ENCODE measurements around the gene SYT17.

SYT17 gene

GRCh38 chr16:19307587-19308241 is 139.7 kb downstream of the SYT17 start:
- no peak for DNase-seq

DNA sequence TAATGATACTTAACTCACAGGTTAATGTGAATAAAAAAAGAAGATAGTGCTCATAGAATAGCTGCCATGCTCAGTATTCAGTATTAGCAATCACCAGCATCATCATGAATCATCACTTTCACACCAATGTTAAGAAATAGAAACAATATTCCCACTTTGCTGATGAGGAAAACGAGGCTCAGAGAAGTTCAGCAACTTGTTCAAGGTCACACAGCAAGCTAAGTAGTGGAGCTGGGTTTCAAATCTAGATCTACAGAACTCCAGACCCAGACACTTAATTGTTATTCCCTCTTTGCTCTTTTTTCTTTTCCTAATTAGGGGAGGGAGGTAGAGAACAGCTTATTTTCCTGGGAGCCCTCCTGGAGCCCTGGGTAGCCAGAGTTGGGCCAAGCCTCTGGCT is 140.4 kb downstream of the SYT17 start:
- no peak for DNase-seq

GRCh38 chr16:19309178-19309577 is 141.1 kb downstream of the SYT17 start:
- DNase-seq = no peak

GRCh38 chr16:19314718-19315425 is 146.8 kb downstream of the SYT17 start:
- DNase-seq = no peak

- DNase-seq = no peak
These were observed 147.9 kb downstream of the SYT17 start for GRCh38 chr16:19315889-19316433.

GRCh38 chr16:19316846-19317245 is 148.8 kb downstream of the SYT17 start:
- DNase-seq = no peak
